BE2C (cell line): Measurements from ENCODE around the gene MORC4.

Experiments
- DNase-seq: peaks from one replicate; pipeline ENCODE4 v3.0.0-alpha.2; 2020
- H3K27me3 ChIP-seq: fragments of 250-450 bp; sonication (Bioruptor Pico); 2 replicates; pipeline ENCODE4 v1.5.1; 2020; ENCODE audit warnings: mild to moderate bottlenecking
- H3K36me3 ChIP-seq: fragments of 250-450 bp; sonication (Bioruptor Pico); 2 replicates; pipeline ENCODE4 v1.5.1; 2020; ENCODE audit warnings: mild to moderate bottlenecking
- H3K4me1 ChIP-seq: fragments of 250-450 bp; sonication (Bioruptor Pico); 2 replicates; pipeline ENCODE4 v1.5.1; 2020
- H3K4me3 ChIP-seq: 2 replicates; pipeline ENCODE4 v1.5.1; 2011; ENCODE audit warnings: low read depth, low read length
- H3K9me3 ChIP-seq: fragments of 250-450 bp; sonication (Bioruptor Pico); 2 replicates; pipeline ENCODE4 v1.5.1; 2020
- TF ChIP-seq, protein P1 (sequence below): IDR thresholded peaks from 2 replicates; pipeline ENCODE4 v1.5.1; 2012; ENCODE audit warnings: mild to moderate bottlenecking, low read depth, low read length

Gene MORC4

DNA sequence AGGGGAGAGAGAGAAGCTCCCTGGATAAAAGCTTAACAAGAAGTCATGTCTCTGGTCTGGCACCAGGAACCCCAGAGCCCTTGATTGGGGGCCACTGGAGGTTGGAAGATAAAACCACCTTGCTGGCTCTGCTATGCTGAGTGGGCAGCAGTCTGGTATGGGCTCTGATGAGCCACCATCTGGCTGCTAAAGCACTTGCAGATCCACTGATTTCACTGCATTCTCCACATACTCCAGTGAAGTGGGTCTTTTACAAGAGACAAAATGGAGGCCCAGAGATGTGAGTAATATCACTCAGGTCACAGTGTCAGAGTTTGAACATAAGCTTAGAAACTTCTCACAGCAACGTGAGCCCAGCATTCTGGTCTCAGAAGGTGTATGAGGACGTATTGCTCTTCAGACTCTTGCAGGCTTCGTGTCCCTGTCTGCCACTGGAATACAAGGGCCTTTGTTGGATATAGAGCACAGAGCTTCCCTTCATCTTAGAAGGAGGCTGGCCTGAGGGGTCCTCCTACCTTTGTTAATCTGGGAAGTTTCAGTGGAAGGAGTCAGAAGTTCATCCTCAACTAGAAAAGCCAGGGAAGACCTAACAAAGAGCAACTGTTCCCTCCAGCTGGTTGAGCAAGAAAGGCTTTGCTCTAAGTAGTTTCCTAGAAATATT is 68.1 kb downstream of the MORC4 start:
- no peak overlapping the region for H3K4me3 ChIP-seq
- H3K27me3 ChIP-seq: no peaks in the 10 kb centered on the region
- H3K9me3 ChIP-seq: no peaks in the 10 kb centered on the region
- no peaks in the 10 kb centered on the region for H3K36me3 ChIP-seq
- DNase-seq: no peak
- TF ChIP-seq, protein P1, sequence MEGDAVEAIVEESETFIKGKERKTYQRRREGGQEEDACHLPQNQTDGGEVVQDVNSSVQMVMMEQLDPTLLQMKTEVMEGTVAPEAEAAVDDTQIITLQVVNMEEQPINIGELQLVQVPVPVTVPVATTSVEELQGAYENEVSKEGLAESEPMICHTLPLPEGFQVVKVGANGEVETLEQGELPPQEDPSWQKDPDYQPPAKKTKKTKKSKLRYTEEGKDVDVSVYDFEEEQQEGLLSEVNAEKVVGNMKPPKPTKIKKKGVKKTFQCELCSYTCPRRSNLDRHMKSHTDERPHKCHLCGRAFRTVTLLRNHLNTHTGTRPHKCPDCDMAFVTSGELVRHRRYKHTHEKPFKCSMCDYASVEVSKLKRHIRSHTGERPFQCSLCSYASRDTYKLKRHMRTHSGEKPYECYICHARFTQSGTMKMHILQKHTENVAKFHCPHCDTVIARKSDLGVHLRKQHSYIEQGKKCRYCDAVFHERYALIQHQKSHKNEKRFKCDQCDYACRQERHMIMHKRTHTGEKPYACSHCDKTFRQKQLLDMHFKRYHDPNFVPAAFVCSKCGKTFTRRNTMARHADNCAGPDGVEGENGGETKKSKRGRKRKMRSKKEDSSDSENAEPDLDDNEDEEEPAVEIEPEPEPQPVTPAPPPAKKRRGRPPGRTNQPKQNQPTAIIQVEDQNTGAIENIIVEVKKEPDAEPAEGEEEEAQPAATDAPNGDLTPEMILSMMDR: no peak
- no peaks in the 10 kb centered on the region for H3K4me1 ChIP-seq

DNA sequence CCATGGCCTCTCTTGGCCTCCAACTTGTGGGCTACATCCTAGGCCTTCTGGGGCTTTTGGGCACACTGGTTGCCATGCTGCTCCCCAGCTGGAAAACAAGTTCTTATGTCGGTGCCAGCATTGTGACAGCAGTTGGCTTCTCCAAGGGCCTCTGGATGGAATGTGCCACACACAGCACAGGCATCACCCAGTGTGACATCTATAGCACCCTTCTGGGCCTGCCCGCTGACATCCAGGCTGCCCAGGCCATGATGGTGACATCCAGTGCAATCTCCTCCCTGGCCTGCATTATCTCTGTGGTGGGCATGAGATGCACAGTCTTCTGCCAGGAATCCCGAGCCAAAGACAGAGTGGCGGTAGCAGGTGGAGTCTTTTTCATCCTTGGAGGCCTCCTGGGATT is 71.8 kb downstream of the MORC4 start:
- no peak overlapping the region for H3K4me3 ChIP-seq
- H3K9me3 ChIP-seq: no peaks in the 10 kb centered on the region
- H3K27me3 ChIP-seq: no peaks in the 10 kb centered on the region
- TF ChIP-seq, protein P1: no peak
- DNase-seq: no peak
- H3K4me1 ChIP-seq: no peaks in the 10 kb centered on the region
- H3K36me3 ChIP-seq: no peaks in the 10 kb centered on the region

DNA sequence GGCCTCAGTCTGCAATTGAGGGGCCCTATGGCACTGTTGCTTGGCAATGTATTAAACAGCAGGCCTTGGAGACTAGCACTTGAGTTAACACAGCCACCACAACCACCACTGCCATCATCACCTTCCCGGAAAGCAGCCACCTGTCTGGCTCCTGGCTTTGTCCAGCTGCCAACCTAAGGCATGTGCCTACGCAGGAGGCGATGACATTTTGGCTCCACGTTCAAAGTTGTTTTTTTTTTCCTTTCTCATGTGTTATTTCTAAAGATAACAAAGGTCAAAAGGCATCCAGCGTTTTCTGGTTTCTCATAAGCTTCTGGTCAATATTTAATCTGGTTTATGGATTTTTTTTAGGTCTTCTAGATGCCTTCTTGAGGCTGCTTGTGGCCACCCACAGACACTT is 72.3 kb downstream of the MORC4 start:
- TF ChIP-seq, protein P1: no peak
- Histone ChIP-seq H3K27me3 (no peaks in the 10 kb centered on the region), H3K4me1 (no peaks in the 10 kb centered on the region), H3K4me3 (no peak overlapping the region), H3K9me3 (no peaks in the 10 kb centered on the region), H3K36me3 (no peaks in the 10 kb centered on the region)
- DNase-seq: no peak

DNA sequence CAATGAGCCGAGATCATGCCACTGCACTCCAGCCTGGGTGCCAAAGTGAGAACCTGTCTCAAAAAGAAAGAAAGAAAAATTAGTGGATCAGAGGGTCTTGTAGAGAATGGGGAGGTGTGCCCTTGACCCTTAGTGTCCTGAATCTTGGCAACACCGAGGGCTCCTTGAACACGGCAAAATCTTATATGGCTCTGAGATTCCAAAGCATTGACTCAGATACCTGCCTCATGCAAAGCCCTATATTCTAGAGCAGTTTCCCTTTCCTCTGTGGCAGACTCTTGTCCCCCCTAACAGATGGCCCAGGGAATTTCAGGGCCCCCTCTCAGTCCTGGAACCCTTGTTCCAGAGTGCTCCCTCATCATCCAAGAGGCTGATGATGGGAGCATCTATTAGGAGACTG is 73.0 kb downstream of the MORC4 start:
- Histone ChIP-seq H3K27me3 (no peaks in the 10 kb centered on the region), H3K4me1 (no peaks in the 10 kb centered on the region), H3K9me3 (no peaks in the 10 kb centered on the region), H3K4me3 (no peak overlapping the region), H3K36me3 (no peaks in the 10 kb centered on the region)
- TF ChIP-seq, protein P1: no peak
- no peak for DNase-seq

DNA sequence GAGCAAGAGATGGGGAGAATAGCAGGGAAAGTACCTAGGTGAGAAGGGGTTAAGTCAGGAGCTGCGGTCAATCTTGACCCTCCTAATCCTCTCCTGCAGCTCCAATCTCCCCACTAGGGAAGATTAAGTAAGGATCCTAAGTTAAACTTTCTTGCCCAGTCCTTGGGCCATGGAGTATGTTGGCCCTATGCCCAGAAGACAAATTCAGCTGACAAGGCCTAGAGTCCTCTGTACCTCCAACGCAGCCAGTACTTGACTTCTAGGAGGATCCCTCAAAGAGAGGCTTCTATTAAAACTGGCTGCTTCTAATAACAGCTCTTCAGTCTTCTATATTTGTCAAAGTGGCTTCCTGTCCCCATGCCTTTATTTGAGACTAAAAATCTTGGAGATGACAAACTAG is 78.4 kb downstream of the MORC4 start:
- Histone ChIP-seq H3K9me3 (no peaks in the 10 kb centered on the region), H3K27me3 (no peaks in the 10 kb centered on the region), H3K36me3 (no peaks in the 10 kb centered on the region), H3K4me1 (no peaks in the 10 kb centered on the region), H3K4me3 (no peak overlapping the region)
- TF ChIP-seq, protein P1: no peak
- DNase-seq: no peak

DNA sequence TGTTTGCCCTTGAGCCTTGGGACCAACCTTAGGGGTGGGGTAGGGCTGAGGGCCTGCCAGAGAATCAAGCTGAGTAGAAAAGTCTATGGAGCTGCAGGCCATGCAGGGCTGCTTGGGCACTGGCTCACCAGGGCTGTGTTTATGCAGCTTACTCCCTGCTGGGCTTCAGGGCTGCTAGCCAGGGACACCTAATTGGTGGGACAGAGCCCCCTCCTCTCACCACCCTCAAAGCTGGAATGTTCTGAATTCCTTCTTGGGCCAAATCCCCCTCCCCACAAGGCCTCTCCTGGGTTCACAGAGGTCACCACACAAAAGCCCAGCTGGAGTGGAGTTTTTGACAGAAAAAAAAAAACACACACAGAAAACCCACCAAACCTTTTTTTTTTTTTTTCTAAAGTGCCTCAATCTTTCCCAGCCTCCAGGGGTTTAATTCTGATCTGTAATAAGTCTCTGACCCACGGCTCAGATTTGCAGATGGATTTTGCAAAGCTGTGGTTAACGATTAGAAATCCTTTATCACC is 80.0 kb downstream of the MORC4 start, which contains the start of gene CLDN2:
Gene CLDN2, plus strand, starts transcription at position 471 of the 521 bp plus-strand sequence. CDS start 7,827 bp downstream, outside the sequence.
- H3K36me3 ChIP-seq: no peaks in the 10 kb centered on the region
- no peak within 1 kb of the TSS for H3K4me3 ChIP-seq
- no peaks in the 10 kb centered on the region for H3K9me3 ChIP-seq
- TF ChIP-seq, protein P1: no peak
- DNase-seq: no peak
- no peaks in the 10 kb centered on the region for H3K27me3 ChIP-seq
- H3K4me1 ChIP-seq: no peaks in the 10 kb centered on the region
